ENCODE measurements around the gene MYH13. TPM values are rescaled to one million over a fixed set of nuclear protein-coding genes. Genes with fewer than 3 reads are reported as not detected.

Gene MYH13
- total RNA-seq, 2 donors from 2014 or later: not detected

GRCh38 chr17:10415161-10415560 is 42.4 kb upstream of the MYH13 start:
- 60 to 69% methylated on average over 4 of the region's 4 CpGs for WGBS, 2 donors
- no peak for DNase-seq
- H3K4me1 ChIP-seq: no peaks in the 10 kb centered on the region
- no peak overlapping the region for H3K4me3 ChIP-seq
- H3K27me3 ChIP-seq: no peaks in the 10 kb centered on the region
- ATAC-seq: no peak
- intact Hi-C loops (cut with DNase I): no loop called here
- no peaks in the 10 kb centered on the region for H3K9me3 ChIP-seq
- no peak overlapping the region for H3K27ac ChIP-seq
- H3K36me3 ChIP-seq (replicated peaks in 1 of 2; ENCODE audit: insufficient read depth in 1 of 2, low read depth in 2 of 2): no peaks in the 10 kb centered on the region
- TF ChIP-seq CTCF (IDR thresholded peaks at IDR 0.05) (no peak), POLR2A (IDR thresholded peaks at IDR 0.05) (no peak)

- no peak for TF ChIP-seq POLR2A (IDR thresholded peaks at IDR 0.05)
- no peak for TF ChIP-seq CTCF (IDR thresholded peaks at IDR 0.05)
- Histone ChIP-seq H3K27ac (no peak overlapping the region), H3K4me1 (no peaks in the 10 kb centered on the region), H3K4me3 (no peak overlapping the region), H3K9me3 (no peaks in the 10 kb centered on the region), H3K36me3 (replicated peaks in 1 of 2; ENCODE audit: insufficient read depth in 1 of 2, low read depth in 2 of 2) (no peaks in the 10 kb centered on the region), H3K27me3 (no peaks in the 10 kb centered on the region)
- DNase-seq (no peak), ATAC-seq (no peak)
- intact Hi-C loops (cut with DNase I): no loop called here
Measured at GRCh38 chr17:10403589-10403988, 30.8 kb upstream of the MYH13 start.

GRCh38 chr17:10398352-10398751 is 25.5 kb upstream of the MYH13 start:
- H3K4me1 ChIP-seq: no peaks in the 10 kb centered on the region
- intact Hi-C loops (cut with DNase I): no loop called here
- no peaks in the 10 kb centered on the region for H3K9me3 ChIP-seq
- ATAC-seq: no peak
- DNase-seq: no peak
- H3K36me3 ChIP-seq (replicated peaks in 1 of 2; ENCODE audit: insufficient read depth in 1 of 2, low read depth in 2 of 2): no peaks in the 10 kb centered on the region
- 71 to 77% methylated on average over 9 of the region's 9 CpGs for WGBS, 2 donors
- H3K4me3 ChIP-seq: no peak overlapping the region
- no peak overlapping the region for H3K27ac ChIP-seq
- no peaks in the 10 kb centered on the region for H3K27me3 ChIP-seq
- TF ChIP-seq CTCF (IDR thresholded peaks at IDR 0.05): no peak
- TF ChIP-seq POLR2A (IDR thresholded peaks at IDR 0.05): no peak

- no peak for TF ChIP-seq POLR2A (IDR thresholded peaks at IDR 0.05)
- no peak for TF ChIP-seq CTCF (IDR thresholded peaks at IDR 0.05)
- 70 to 71% methylated on average over 14 of the region's 14 CpGs for WGBS, 2 donors
- intact Hi-C loops (cut with DNase I): no loop called here
Measured at GRCh38 chr17:10396524-10397163, 23.8 kb upstream of the MYH13 start.

GRCh38 chr17:10394201-10394887 is 21.5 kb upstream of the MYH13 start:
- no peaks in the 10 kb centered on the region for H3K4me1 ChIP-seq
- no peak overlapping the region for H3K4me3 ChIP-seq
- intact Hi-C loops (cut with DNase I): no loop called here
- H3K9me3 ChIP-seq: no peaks in the 10 kb centered on the region
- no peaks in the 10 kb centered on the region for H3K36me3 ChIP-seq (replicated peaks in 1 of 2; ENCODE audit: insufficient read depth in 1 of 2, low read depth in 2 of 2)
- no peak overlapping the region for H3K27ac ChIP-seq
- no peak for DNase-seq
- ATAC-seq: no peak
- TF ChIP-seq CTCF (IDR thresholded peaks at IDR 0.05) (no peak), POLR2A (IDR thresholded peaks at IDR 0.05) (no peak)
- WGBS, 2 donors: 73 to 75% methylated on average over 6 of the region's 6 CpGs
- H3K27me3 ChIP-seq: no peaks in the 10 kb centered on the region

More at GRCh38 chr17:10396524-10397163, 23.8 kb upstream of the MYH13 start:
- H3K9me3 ChIP-seq: no peaks in the 10 kb centered on the region
- H3K27me3 ChIP-seq: no peaks in the 10 kb centered on the region
- ATAC-seq (no peak), DNase-seq (no peak)
- no peak overlapping the region for H3K27ac ChIP-seq
- H3K4me1 ChIP-seq: no peaks in the 10 kb centered on the region
- no peak overlapping the region for H3K4me3 ChIP-seq
- no peaks in the 10 kb centered on the region for H3K36me3 ChIP-seq (replicated peaks in 1 of 2; ENCODE audit: insufficient read depth in 1 of 2, low read depth in 2 of 2)

Data from body of pancreas (tissue), 4 donors.